OCI-M1 (cell line): ENCODE measurements around the gene TACC2.
"Not testable (repeated sequence)": the region's sequence is repeated elsewhere in the genome, so short reads cannot be mapped to it uniquely, and the experiment has no call there.

Experiments
- DNase-seq: peaks from one replicate; lab custom pipeline; 2025; lab: John Stamatoyannopoulos, UW

TACC2 gene

GRCh38 chr10:122191936-122192541, 203.1 kb downstream of the TACC2 start:
- no peak for DNase-seq

- no peak for DNase-seq
Measured at GRCh38 chr10:122194251-122194650, 205.3 kb downstream of the TACC2 start.

GRCh38 chr10:122196218-122196617, 207.3 kb downstream of the TACC2 start:
- no peak for DNase-seq

GRCh38 chr10:122197611-122198222, 208.8 kb downstream of the TACC2 start:
- DNase-seq = no peak

GRCh38 chr10:122198631-122199030, 209.7 kb downstream of the TACC2 start:
- no peak for DNase-seq

GRCh38 chr10:122199070-122199469, 210.1 kb downstream of the TACC2 start:
- DNase-seq = no peak

- DNase-seq = no peak
Measured at GRCh38 chr10:122199689-122200088, 210.7 kb downstream of the TACC2 start.

GRCh38 chr10:122201401-122201800, 212.4 kb downstream of the TACC2 start:
- DNase-seq = no peak

GRCh38 chr10:122203180-122203579, 214.2 kb downstream of the TACC2 start:
- DNase-seq = not testable (repeated sequence)

- DNase-seq = no peak
Measured at GRCh38 chr10:122204691-122205489, 215.9 kb downstream of the TACC2 start.

GRCh38 chr10:122206471-122207065, 217.6 kb downstream of the TACC2 start:
- no peak for DNase-seq

GRCh38 chr10:122207163-122207562, 218.2 kb downstream of the TACC2 start:
- no peak for DNase-seq

- DNase-seq = no peak
Measured at GRCh38 chr10:122207596-122207995, 218.6 kb downstream of the TACC2 start.

GRCh38 chr10:122208571-122209430, 219.8 kb downstream of the TACC2 start:
- no peak for DNase-seq

- no peak for DNase-seq
Measured at GRCh38 chr10:122210481-122211265, 221.7 kb downstream of the TACC2 start.

- DNase-seq = no peak
Measured at GRCh38 chr10:122213364-122213763, 224.4 kb downstream of the TACC2 start.

GRCh38 chr10:122213766-122214165, 224.8 kb downstream of the TACC2 start:
- no peak for DNase-seq

GRCh38 chr10:122216047-122216446, 227.1 kb downstream of the TACC2 start:
- DNase-seq = no peak

- DNase-seq = no peak
Measured at GRCh38 chr10:122219340-122219739, 230.4 kb downstream of the TACC2 start.

GRCh38 chr10:122220736-122221135, 231.8 kb downstream of the TACC2 start:
- no peak for DNase-seq

GRCh38 chr10:122221958-122222357, 233.0 kb downstream of the TACC2 start:
- no peak for DNase-seq
